Right lobe of liver (tissue), 6 donors: ENCODE measurements around the gene TM2D3. TPM values are rescaled to one million over a fixed set of nuclear protein-coding genes. Genes with fewer than 3 reads are reported as not detected.

Experiments
- ATAC-seq, 4 donors: fragments of 200-7000 bp; cut with Tn5 transposase; one replicate each; pipeline ENCODE4 v1.9.1; 2020; ENCODE audit warnings: mild to moderate bottlenecking in 4 of 4, moderate library complexity in 4 of 4
- DNase-seq, 3 donors: peaks; one replicate each; pipeline ENCODE4 v3.0.0-alpha.2; 2020
- H3K27ac ChIP-seq, 3 donors: fragments of 200-600 bp; one replicate each; pipeline ENCODE4 v1.8.0; 2022
- H3K27me3 ChIP-seq, 2 donors: fragments of 200-600 bp; one replicate each; pipeline ENCODE4 v1.8.0; 2022
- H3K36me3 ChIP-seq, 4 donors: fragments of 200-600 bp; sonication (generic) in 1 of 4; one replicate each; pipeline versions ENCODE4 v1.5.1 to v1.8.0; 2017 to 2022; ENCODE audit warnings: control low read depth in 1 of 4
- H3K4me1 ChIP-seq, 4 donors: fragments of 200-600 bp; sonication (generic) in 1 of 4; one replicate each; pipeline versions ENCODE4 v1.5.1 to v1.8.0; 2017 to 2022; ENCODE audit warnings: control low read depth in 1 of 4
- H3K4me3 ChIP-seq, 3 donors: fragments of 200-600 bp; one replicate each; pipeline ENCODE4 v1.8.0; 2022
- H3K9me3 ChIP-seq, 4 donors: fragments of 200-600 bp; sonication (generic) in 1 of 4; one replicate each; pipeline versions ENCODE4 v1.5.1 to v1.8.0; 2017 to 2022; ENCODE audit warnings: control low read depth in 1 of 4
- CTCF ChIP-seq, 4 donors: fragments of 200-600 bp in 3 of 4; fragments of 450-650 bp in 1 of 4; IDR thresholded peaks; one replicate each; pipeline versions ENCODE4 v1.5.1 to v1.8.0; 2016 to 2022; ENCODE audit warnings: antibody characterized with exemption in 4 of 4, mild to moderate bottlenecking in 2 of 4
- POLR2A ChIP-seq: fragments of 450-650 bp; IDR thresholded peaks from one replicate; pipeline ENCODE4 v1.6.1; 2017; ENCODE audit warnings: antibody characterized with exemption, mild to moderate bottlenecking
- WGBS: methylation state at CpG from one replicate; pipeline ENCODE4 v1.1.6; 2018; ENCODE audit warnings: low coverage, low lambda C conversion rate; ENCODE audit not compliant: insufficient coverage; ENCODE audit errors: missing lambda C conversion rate; 5-methylcytosine and 5-hydroxymethylcytosine counted together
- intact Hi-C, 2 donors: fragments of 100-400 bp; cut with DNase I; formaldehyde crosslinking; loops; one replicate each; pipeline versions ENCODE4 v1.11.2 to v1.14.1; 2022
- total RNA-seq, 6 experiments: library from RNA; depleted of rRNA in 2 of 6; stranded (reverse); fragments of >200 nt in 2 of 6; fragmentation: NEBNext Ultra II Directional in 3 of 6; extraction: Animal tissue kit (Norgen Biotek cat#: 25700) in 3 of 6; gene quantifications; one replicate each; pipeline versions ENCODE4 v1.1.0 to v1.2.4, GENCODE V29; 2016 to 2023
- donor health status: DM: no; HTN: yes; CAD: no.
- donor health status: DM: no; HTN: no; CAD: no.
- donor health status: DM: no; HTN: no; CAD: no.
- donor health status: DM: no; HTN: yes; CAD: no.
- donor health status: DM: no; HTN: yes; CAD: no.

The TM2D3 gene
- total RNA-seq, 6 experiments from 2014 or later = 29.5 to 46.9 (median 40.8) TPM

DNA sequence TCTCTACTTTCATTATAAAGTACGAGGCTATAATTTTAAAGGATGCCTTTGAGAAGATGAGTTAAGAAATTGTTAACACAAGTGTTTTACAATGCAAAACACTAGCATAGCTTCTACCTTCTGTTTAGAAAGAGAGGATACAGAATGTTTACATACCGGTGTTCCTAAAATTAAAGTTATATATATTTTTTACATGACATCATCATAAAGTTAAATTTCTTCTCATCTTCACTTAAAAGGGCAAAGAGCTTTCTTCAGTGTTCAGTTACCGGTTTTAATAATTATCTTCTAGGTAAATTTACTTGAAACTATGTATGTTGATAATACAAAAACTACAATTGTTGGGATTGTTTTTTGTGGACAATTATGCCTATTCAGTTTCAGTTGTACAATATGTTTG is 32.7 kb upstream of the TM2D3 start:
- Histone ChIP-seq H3K27ac (no peak overlapping the region), H3K4me3 (no peak overlapping the region), H3K9me3 (no peaks in the 10 kb centered on the region), H3K36me3 (peaks cover 0 to 22% (median 1%) of the 10 kb centered on the region in 4 donors), H3K27me3 (no peaks in the 10 kb centered on the region), H3K4me1 (no peaks in the 10 kb centered on the region)
- DNase-seq (no peak), ATAC-seq (no peak)
- TF ChIP-seq CTCF (IDR thresholded peaks at IDR 0.05) (no peak), POLR2A (no peak)
- intact Hi-C loops = no loop called here
- 94% methylated on average over 3 of the region's 3 CpGs for WGBS

- H3K9me3 ChIP-seq = no peaks in the 10 kb centered on the region
- 100% methylated on average over 1 of the region's 1 CpG for WGBS
- H3K4me1 ChIP-seq = no peaks in the 10 kb centered on the region
- H3K36me3 ChIP-seq = peaks cover 0 to 22% (median 1%) of the 10 kb centered on the region in 4 donors
- DNase-seq (no peak), ATAC-seq (no peak)
- H3K27ac ChIP-seq = no peak overlapping the region
- H3K4me3 ChIP-seq = no peak overlapping the region
- intact Hi-C loops = no loop called here
- H3K27me3 ChIP-seq = no peaks in the 10 kb centered on the region
- TF ChIP-seq POLR2A (no peak), CTCF (IDR thresholded peaks at IDR 0.05) (no peak)
Observed at GRCh38 chr15:101684384-101684783, 32.2 kb upstream of the TM2D3 start.

DNA sequence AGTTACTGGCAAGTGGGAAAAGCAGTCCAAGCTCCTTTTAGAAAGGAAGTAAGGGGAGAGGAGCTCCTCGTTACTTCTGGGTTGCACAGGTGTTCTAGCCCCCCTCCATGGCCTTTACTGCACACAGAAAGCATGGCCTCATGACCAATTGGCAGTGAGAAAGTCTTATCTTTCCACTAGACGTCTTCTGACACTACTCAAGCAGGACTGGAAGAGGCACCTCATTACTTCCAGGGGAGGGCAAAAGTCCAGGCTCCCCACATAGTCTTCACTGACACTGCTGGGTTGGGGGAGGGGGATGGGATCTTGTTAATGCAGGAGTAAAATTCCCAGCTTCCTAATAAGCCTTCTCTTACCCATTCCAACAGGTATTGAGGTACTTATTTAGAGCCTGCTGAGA is 27.6 kb upstream of the TM2D3 start:
- Histone ChIP-seq H3K4me1 (no peaks in the 10 kb centered on the region), H3K27ac (no peak overlapping the region), H3K36me3 (peaks cover 0 to 16% (median 3%) of the 10 kb centered on the region in 4 donors), H3K4me3 (no peak overlapping the region), H3K27me3 (no peaks in the 10 kb centered on the region), H3K9me3 (no peaks in the 10 kb centered on the region)
- WGBS = 75% methylated on average over 2 of the region's 2 CpGs
- ATAC-seq = no peak
- intact Hi-C loops = no loop called here
- no peak for TF ChIP-seq CTCF (IDR thresholded peaks at IDR 0.05)
- no peak for TF ChIP-seq POLR2A
- DNase-seq = no peak

GRCh38 chr15:101676921-101677329 is 24.7 kb upstream of the TM2D3 start:
- 90% methylated on average over 3 of the region's 4 CpGs for WGBS
- Histone ChIP-seq H3K27me3 (no peaks in the 10 kb centered on the region), H3K27ac (no peak overlapping the region), H3K4me3 (no peak overlapping the region), H3K9me3 (no peaks in the 10 kb centered on the region), H3K4me1 (no peaks in the 10 kb centered on the region), H3K36me3 (peaks cover 0 to 21% (median 7%) of the 10 kb centered on the region in 4 donors)
- DNase-seq (no peak), ATAC-seq (no peak)
- intact Hi-C loops = no loop called here
- no peak for TF ChIP-seq CTCF (IDR thresholded peaks at IDR 0.05)
